Effector CD4-positive, alpha-beta T cell (primary cell): ENCODE results near the gene HMCES.
"Not testable (repeated sequence)": the region's sequence is repeated elsewhere in the genome, so short reads cannot be mapped to it uniquely, and the experiment has no call there.

Experiments
- DNase-seq: peaks from one replicate; pipeline ENCODE4 v3.0.0-alpha.2; 2020

HMCES gene

DNA sequence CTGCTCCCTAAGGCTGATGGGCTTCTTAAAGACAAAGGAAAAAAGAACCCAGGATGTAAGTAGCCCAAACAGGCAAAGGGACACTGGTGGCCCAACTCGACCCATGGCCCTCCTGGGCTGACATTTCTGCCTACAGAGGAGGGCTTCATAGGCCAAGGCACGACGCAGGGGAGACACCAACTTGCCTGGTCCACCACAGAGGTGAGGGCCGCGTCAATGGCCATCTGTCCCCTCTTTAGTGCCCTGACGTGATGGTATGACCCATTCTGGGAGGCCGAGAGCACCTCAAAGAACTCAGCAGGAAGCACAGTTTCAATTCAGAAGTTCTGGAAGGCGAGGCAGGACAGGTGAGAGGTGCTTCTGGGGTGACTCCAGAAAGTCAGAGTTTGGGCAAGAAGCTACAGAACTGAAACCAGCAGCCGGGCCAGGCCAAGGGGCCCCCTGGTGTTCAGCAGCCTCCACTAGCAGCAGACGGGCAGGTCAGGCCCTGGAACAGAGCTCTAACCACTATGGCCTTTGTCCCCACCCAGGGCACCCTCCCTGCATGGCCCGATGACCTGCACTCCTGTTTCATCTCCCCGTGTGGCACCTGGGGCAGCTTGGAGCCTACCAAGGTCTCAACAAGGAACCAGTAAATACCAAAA is 45.1 kb downstream of the HMCES start:
- DNase-seq = no peak

DNA sequence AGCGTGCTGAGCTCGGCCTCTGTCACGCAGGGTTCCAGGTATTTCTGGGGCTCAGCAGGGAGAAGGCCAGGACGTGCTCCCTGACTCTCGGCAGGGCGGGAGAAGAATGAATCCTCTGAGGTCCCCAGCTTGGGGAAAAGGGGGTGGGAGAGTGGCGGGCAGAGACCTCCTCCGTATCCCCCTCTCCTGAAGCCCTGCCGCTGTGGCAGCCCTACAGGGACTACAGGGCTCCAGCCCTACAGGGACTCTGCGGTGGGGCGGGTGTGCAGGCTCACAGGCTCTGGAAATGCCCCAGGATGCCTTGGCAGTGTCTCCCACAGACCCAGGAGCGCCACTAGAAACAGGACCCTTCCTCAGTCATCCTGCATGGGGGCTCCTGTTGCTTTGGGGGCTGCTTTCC is 46.2 kb downstream of the HMCES start:
- DNase-seq = no peak

DNA sequence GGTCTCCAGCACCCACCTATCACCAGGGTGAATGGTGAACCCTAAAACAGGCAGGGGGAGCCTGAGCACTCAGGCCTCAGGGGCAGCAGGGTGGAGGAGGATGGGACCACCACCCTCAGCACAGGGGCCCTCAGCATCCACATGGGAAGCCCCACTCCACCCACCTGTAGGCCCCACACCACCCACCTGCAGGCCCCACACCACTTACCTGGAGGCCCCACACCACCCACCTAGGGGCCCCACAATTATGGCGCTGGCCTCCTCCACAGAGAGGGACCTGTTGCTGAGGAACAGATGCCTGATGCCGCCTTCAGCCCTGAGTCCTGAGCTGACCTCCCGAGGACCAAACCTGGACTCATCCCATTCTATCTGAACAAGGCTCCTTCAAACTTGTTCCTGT is 46.7 kb downstream of the HMCES start:
- DNase-seq = no peak

DNA sequence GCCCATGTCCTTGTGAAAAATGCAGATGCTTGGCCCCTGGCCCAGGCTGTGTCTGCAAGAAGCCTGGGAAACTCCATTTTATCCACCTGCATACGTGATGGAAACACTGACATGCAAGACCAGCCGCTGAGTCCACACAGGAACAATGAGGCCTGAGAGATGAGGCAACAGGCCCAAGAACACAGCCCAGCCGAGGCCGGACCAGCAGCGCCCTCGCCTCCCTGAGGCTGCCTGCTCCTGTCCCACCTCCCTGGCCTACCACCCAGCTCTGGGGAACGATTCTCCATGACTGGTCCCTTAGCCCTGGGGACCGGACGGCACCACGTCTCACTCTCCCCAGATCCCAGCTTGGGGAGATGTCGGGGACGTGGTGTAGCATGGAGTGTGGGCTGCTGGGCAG is 47.5 kb downstream of the HMCES start:
- DNase-seq = no peak

DNA sequence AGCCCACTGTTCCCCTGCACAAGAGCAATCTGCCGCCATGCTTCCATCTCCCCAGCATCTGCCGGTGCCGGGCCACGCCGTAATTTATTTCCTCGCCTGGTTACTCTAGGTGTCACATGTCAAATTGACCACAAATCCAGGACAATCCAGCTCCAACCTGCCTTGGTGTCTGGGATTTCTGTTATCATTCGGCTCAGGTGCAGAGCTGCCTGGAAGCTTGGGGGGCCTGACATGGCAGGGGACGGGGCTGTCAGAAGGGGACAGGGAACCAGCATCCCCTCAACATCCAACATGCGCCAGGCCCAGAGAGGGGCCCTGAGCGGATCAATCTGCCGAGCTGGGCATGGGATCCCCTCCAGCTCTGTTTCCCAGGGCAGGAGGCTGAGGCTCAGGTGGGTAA is 47.9 kb downstream of the HMCES start:
- DNase-seq = no peak

DNA sequence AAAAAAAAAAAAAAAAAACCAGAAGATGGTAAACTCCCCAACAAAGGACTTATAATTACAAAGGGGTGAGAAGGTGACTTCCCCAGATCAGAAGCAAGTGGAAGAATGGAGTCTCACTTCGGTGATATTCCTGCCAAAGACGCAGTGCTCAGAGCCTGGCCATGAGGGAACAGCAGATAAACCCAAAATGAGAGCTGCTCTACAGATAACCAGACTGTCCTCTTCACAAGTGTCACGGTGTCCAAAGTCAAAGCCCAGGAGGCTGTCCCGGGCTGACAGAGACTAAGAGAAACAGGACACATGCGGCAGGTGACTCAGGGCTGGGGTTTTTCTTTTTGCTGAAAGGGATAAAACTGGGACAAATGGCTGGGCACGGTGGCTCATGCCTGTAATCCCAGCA is 48.8 kb downstream of the HMCES start:
- no peak for DNase-seq

DNA sequence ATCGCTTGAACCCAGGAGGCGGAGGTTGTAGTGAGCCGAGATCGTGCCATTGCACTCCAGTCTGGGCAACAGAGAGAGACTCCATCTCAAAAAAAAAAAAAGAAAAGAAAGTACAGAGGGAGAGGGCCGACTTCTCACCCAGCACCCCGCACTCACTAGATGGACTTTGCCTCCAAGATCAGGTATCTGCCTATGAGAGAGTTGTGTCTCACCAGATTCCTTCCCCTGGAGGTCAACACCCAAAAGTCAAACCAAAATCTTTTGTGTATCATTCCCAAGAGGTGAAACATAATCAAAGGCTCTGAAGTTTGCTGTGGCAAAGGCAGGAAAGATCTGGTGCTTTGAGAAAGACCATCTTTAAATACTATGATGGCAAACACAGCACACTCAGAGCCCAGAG is 51.2 kb downstream of the HMCES start:
- DNase-seq = no peak

DNA sequence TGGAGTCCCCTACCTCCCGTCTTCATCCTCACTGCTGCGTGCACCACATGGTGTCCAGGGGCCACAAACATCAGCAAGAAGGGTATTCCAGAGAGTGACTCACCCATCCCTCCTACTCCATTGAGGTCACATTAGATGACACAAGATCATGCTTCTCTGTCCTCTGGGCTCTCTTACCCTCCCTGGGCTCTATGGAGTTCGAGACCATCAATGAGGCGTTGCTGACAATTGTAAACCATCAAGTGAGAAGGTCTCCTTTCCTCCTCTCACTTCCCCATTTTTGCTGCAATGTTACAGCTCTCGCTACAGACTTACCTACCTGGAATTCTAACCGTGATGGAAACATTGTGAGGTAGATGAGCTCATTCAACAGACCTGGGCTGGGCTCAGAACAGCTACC is 51.7 kb downstream of the HMCES start:
- DNase-seq = no peak

DNA sequence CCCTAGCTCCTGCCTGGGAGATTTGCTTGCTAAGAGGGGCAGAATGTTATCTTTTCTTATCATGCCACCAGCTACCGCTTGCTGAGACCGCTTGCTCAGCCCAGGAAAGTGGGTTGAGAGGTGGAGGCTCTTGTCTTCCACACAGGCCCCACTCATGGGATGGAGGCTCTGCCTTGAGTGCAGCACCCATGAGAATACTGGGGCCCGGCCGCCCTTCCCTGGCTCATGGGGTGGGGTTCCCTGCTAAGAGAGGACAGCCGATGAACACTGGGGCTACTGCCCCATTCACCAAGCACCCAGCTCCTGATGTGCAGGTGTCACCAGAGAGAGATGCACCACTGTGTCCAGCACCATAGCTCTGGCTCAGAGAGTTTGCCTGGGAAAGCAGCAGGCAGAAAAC is 55.2 kb downstream of the HMCES start:
- no peak for DNase-seq

DNA sequence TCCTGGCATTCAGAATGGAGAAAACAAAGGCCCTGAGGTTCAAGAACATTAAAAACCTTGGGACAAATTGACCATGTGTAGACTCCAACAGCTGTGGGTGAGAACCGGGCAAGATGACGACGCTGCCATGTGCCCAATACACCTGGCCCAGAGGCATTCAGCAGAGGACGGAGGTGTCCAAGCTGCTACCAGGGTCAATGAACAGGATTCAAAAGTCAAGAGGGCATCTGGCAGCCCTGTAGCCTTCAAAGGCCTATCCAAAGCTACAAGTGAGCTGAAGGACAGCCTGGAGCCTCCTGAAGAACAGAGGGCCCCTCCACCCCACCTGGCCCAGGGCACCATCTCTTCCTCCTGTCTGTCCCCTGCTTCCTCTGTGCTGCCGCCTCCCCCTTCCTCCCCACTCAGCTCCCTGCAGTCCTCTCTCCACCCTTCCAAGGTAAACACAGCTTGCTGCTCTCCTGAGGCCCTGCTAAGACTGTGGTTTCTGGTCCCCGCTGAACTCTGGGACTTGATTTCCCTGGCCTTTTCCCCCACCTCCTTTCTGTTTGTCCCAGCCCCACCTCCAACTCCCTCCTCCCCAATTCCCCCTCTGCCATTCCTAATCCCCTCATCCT is 57.5 kb downstream of the HMCES start:
- DNase-seq = no peak

DNA sequence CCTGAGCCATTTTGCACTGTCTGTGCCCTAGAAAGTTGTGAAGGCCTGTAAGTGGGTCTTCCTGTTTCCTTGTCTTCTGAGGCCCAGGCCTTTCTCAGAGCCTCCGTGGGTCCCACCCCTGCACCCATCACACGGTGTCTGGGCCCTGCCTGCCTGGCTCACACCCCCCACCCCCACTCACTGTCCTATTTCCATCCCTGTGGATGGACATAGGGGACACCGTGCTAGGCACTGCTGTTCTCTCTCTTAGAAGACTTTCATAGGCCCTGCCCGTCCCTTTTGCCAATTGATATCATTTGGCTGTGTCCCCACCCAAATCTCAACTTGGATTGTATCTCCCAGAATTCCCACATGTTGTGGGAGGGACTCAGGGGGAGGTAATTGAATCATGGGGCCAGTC is 59.0 kb downstream of the HMCES start:
- not testable (repeated sequence) for DNase-seq

DNA sequence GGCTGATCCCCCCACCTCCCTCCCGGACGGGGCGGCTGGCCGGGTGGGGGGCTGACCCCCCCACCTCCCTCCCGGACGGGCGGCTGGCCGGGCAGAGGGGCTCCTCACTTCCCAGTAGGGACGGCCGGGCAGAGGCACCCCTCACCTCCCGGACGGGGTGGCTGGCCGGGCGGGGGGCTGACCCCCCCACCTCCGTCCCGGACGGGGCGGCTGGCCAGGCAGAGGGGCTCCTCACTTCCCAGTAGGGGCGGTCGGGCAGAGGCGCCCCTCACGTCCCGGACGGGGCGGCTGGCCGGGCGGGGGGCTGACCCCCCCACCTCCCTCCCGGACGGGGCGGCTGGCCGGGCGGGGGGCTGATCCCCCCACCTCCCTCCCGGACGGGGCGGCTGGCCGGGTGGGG is 60.5 kb downstream of the HMCES start:
- DNase-seq = not testable (repeated sequence)

DNA sequence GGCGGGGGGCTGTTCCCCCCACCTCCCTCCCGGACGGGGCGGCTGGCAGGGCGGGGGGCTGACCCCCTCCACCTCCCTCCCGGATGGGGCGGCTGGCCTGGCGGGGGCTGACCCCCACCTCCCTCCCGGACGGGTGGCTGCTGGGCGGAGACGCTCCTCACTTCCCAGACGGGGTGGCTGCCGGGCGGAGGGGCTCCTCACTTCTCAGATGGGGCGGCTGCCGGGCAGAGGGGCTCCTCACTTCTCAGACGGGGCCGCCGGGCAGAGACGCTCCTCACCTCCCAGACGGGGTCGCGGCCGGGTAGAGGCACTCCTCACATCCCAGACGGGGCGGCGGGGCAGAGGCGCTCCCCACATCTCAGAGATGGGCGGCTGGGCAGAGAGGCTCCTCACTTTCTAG is 61.2 kb downstream of the HMCES start:
- DNase-seq = not testable (repeated sequence)

DNA sequence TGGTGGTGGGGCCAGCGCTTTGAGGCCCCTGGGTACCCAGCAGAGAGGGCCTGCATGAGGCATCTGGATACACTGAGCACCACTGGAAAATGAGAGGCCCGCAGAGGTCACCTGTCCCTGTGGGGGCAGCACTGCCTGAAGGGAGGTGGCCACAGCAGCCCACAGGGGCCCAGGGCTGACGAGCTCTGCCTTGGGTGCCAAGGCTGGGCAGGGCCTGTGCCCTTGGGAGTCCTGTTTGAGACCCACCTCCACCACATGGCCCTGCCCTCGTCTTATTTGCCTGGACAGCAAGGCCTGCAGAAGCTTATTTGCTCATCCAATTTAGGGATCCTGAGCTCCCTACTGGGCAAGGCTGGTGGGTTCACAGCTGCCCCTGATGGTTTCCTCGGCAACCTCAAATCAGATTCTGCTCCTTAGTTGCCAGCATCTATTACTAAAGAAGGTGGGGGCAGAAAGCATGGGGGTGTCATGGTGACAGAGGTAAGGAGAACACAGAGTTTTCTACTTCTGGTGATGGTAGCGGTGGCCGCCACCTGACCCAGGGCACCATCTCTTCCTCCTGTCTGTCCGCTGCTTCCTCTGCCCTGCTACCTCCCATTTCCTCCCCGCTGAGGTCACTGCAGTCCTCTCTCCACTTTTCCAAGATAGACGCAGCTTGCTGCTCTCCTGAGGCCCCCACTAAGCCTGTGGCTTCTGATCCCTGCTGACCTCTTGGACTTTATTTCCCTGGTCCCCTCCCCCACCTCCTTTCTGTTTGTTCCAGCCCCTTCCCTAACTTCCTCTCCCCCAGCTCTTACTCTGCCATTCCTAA is 62.9 kb downstream of the HMCES start:
- DNase-seq = no peak

DNA sequence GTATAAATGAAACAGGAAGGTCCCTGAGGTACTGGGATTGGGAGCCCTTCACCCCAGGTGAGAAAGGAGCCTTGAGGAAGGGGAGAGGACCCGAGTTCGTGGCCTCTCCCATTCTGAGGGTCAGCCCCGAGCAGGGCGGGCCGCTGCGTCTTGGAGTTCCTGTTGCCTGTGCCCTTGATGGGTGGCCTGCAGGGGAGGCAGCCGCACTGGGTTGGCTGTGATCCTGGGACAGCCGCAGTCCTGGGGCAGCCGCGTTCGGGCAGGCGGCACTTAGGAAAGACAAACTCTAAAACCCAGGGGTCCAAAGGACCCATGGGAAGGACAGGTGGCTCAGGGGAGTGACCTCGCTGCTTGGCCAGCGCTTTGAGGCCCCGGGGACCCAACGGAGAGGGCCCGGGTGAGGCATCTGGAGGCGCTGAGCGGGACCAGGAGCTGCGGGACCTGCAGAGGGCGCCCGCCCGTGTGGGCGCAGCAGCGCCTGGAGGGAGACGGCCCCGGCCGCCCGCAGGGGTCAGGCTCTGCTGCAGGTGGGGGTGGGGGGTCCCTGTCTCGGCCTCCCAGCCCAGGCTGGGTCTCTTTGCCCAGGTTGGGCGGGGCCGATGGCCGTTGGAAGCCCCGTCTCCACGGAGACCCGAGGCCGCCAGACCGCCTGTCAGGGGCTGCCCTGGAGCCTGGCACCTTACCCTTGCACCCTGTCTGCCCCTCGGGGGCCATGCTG is 65.1 kb downstream of the HMCES start:
- DNase-seq = no peak

DNA sequence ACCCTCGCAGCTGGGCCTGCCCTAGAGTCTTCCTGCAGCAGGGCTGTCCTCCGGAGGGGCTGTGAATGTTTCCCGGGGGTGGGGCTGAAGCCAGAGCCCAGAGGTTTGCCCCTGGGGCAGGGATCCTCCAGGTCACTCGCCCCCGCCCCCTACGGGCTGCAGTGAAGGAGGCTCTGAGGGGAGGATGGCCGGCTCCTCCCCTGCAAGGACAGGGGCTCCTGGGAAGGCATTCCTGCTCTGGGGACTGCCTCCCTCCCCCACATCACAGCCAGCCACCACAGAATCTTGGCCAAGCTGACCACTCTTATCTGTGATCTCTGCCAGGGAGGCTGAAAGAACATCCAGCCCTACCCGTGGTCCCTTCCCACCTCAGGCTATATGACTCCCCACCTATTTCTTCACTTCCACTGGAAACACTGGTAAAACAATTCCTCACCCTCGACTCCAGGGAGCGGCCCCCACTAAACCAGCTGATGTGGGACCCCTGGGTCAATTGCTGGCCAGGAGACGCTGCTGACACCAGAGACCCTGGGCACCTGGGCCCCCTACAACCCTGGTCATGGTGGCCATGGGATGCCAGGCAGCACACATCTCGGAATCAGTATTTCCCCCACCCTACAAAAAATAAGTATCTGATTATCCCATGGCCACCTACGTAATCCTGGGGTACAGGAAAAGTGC is 66.0 kb downstream of the HMCES start:
- no peak for DNase-seq

DNA sequence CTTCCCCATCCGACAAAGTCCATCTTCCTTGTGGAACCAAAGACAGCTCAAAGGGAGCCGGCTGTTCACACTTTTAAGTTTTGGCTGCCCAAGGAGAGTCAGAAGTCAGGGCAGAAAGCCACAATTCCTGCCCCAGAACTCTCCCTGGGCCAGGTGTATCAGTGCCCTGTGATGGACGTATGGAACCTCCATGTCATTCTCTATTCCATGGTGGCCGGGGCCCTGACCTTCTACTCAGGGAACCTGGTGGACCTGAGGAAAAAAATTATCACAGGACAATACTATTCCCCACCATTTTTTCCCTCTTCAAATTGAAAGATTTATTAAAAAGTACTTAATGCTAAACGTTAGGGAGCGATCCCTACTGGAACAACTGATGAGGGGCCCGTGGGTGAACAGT is 66.6 kb downstream of the HMCES start:
- DNase-seq = no peak

DNA sequence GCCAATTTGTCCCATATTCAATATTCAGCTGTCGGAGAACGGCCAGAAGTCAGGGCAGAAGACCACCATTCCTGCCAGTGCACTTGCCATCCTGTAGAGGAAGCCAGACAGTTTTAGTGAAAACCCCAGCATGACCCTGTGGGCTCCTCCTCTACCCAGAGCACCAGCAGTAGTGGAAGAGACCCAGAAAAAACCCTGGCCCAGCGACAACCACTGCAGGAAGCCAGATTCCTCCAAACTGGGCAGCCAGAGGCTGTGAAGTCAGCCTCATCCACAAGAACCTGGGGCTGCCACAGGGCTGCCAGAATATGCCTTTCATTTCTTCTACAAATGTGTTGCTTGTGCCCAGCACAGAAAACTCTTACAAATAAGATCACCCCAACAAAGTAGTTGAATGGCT is 67.3 kb downstream of the HMCES start:
- DNase-seq = no peak

DNA sequence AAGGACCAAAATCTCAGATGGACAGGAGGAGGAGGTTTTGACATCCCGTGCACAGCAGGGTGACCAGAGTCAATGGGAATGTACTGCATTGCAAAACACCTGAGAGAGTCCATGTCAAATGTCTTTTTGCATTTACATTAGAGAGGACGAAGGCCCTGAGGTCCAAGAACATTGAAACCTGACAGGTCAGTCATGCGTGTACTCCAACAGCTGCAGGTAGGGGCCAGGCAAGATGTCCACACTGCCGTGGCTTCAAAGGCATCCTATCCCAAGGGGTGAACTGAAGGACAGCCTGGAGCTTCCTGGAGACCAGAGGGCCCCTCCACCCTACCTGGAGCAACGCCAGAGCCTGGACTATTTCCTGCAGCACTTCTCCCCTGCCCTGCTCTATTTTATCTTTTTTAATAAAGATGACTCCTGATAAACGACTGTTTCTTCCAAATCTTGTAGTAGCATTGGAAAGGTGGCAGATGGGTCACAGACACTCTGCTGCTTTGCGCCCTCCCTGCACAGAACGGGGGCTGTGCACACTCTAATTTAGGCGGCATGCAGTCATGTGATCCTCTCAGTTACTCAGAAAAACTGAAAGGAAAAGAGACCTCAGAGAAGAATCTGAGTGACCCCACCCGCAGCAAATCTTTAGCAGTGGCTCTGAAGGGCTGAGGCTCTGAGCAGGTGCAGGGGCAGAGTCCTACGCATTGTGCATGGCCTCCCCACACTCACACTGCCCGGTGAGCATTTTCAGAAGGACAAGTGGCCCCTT is 68.2 kb downstream of the HMCES start:
- no peak for DNase-seq

DNA sequence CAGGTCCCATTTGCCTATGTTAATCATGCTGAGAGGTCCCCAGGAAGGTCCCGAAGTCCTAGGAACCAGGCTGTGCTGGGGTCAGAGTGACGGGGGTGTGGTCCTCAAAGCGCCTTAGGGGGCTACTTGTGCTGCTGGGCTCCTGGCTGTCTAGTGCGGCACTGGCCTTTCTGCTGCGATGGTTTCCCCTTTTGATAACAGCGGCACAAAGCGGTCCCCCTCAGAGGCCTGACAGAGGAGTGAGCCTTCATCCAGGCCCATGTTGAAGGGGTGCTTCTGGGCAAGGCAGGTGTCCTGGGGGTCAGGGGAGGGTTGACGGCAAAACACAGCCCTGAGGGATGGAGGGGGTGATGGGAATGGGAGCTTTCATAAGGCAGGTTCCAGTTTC is 68.8 kb downstream of the HMCES start:
- DNase-seq = no peak

DNA sequence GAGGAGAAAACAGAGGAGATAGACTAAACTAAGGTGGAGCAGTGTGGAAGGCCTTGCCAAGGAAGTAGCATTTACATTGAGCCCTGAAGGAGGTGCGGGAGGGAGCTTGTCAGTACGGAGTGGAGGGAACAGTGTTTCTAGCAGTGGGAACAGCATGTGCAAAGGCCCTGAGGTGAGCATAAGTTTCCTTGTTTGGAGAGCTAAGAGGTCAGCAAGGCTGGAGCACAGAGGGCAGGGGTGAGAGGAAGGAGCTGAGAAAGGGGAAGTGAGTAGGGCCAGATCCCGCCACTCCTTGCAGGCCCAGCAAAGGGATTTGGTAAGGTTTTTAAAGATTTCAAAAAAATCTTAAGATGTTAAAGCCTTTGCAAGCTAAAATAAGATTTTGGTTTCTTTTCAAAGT is 70.1 kb downstream of the HMCES start:
- DNase-seq = no peak

DNA sequence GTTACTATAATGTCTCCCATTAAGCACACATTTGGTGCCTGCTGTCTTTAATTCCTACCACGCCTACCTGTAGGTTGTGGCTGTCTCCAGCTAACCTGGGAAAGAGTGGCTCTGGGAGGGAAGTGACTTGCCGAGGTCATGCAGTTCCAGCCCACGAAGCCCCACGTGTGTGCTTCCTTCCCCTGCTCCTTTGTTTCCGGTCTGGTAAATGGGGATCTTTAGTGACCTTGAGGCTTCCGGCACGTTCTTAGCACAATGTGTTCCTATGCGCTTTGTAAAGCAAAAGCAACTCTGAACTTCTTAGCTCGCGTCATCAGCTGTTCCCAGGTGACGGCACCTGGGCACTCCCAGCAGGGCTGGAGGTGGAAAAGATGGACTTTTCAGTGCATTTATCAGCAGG is 70.5 kb downstream of the HMCES start:
- not testable (repeated sequence) for DNase-seq
